ENCODE data around the gene POLR1B.
"Not testable (repeated sequence)": the region's sequence is repeated elsewhere in the genome, so short reads cannot be mapped to it uniquely, and the experiment has no call there.

Gene POLR1B

GRCh38 chr2:112615051-112615450 is 72.8 kb downstream of the POLR1B start:
- TF ChIP-seq CTCF (IDR thresholded peaks at IDR 0.05) (no peak), ZFX (IDR thresholded peaks at IDR 0.05; ENCODE audit: borderline replicate concordance) (no peak)
- H3K27ac ChIP-seq = no peak overlapping the region

GRCh38 chr2:112615798-112616197 is 73.5 kb downstream of the POLR1B start:
- H3K27ac ChIP-seq = not testable (repeated sequence)

GRCh38 chr2:112618383-112618782 is 76.1 kb downstream of the POLR1B start:
- no peak for TF ChIP-seq CTCF (IDR thresholded peaks at IDR 0.05)
- TF ChIP-seq ZFX (IDR thresholded peaks at IDR 0.05; ENCODE audit: borderline replicate concordance) = no peak
- no peak overlapping the region for H3K27ac ChIP-seq

GRCh38 chr2:112621790-112622527 is 79.7 kb downstream of the POLR1B start:
- no peak for TF ChIP-seq CTCF (IDR thresholded peaks at IDR 0.05)
- TF ChIP-seq ZFX (IDR thresholded peaks at IDR 0.05; ENCODE audit: borderline replicate concordance) = no peak
- H3K27ac ChIP-seq = no peak overlapping the region

GRCh38 chr2:112622528-112622849 is 80.2 kb downstream of the POLR1B start:
- H3K27ac ChIP-seq = no peak overlapping the region
- no peak for TF ChIP-seq ZFX (IDR thresholded peaks at IDR 0.05; ENCODE audit: borderline replicate concordance)
- no peak for TF ChIP-seq CTCF (IDR thresholded peaks at IDR 0.05)

GRCh38 chr2:112623913-112624777 is 81.9 kb downstream of the POLR1B start:
- TF ChIP-seq ZFX (IDR thresholded peaks at IDR 0.05; ENCODE audit: borderline replicate concordance) = no peak
- no peak for TF ChIP-seq CTCF (IDR thresholded peaks at IDR 0.05)
- no peak overlapping the region for H3K27ac ChIP-seq

GRCh38 chr2:112625474-112626114 is 83.3 kb downstream of the POLR1B start:
- no peak for TF ChIP-seq ZFX (IDR thresholded peaks at IDR 0.05; ENCODE audit: borderline replicate concordance)
- no peak for TF ChIP-seq CTCF (IDR thresholded peaks at IDR 0.05)
- no peak overlapping the region for H3K27ac ChIP-seq
